Right lobe of liver (tissue), 4 donors: ENCODE measurements around the gene GH2.

Experiments
- POLR2A ChIP-seq: fragments of 450-650 bp; IDR thresholded peaks from one replicate; pipeline ENCODE4 v1.6.1; 2017; ENCODE audit warnings: antibody characterized with exemption, mild to moderate bottlenecking
- TF ChIP-seq, protein P1 (sequence below), 4 donors: fragments of 200-600 bp in 3 of 4; fragments of 450-650 bp in 1 of 4; IDR thresholded peaks; one replicate each; pipeline versions ENCODE4 v1.5.1 to v1.8.0; 2016 to 2022; ENCODE audit warnings: antibody characterized with exemption in 4 of 4, mild to moderate bottlenecking in 2 of 4
- donor health status: DM: no; HTN: no; CAD: no.
- donor health status: DM: no; HTN: no; CAD: no.
- donor health status: DM: no; HTN: yes; CAD: no.

DNA sequence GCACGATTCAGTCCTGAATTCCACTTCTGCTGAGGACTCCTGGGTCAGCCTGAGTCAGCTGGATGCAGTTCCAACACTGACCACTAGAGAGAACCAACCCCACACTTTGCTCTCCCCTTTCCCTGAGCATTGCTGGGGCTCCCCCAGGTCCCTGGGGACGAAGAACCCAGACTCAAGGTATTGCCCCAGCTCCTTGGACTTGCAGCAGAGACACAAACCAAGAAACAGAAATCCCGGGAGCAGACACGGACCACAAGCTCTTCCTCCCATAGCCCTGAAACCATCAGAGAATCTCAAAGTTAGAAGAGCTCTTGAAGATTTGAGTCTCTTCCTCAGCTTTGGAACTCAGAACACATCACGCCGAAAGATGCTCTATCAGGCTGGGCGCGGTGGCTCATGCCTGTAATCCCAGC is 37.6 kb upstream of the GH2 start:
- TF ChIP-seq, protein P1, sequence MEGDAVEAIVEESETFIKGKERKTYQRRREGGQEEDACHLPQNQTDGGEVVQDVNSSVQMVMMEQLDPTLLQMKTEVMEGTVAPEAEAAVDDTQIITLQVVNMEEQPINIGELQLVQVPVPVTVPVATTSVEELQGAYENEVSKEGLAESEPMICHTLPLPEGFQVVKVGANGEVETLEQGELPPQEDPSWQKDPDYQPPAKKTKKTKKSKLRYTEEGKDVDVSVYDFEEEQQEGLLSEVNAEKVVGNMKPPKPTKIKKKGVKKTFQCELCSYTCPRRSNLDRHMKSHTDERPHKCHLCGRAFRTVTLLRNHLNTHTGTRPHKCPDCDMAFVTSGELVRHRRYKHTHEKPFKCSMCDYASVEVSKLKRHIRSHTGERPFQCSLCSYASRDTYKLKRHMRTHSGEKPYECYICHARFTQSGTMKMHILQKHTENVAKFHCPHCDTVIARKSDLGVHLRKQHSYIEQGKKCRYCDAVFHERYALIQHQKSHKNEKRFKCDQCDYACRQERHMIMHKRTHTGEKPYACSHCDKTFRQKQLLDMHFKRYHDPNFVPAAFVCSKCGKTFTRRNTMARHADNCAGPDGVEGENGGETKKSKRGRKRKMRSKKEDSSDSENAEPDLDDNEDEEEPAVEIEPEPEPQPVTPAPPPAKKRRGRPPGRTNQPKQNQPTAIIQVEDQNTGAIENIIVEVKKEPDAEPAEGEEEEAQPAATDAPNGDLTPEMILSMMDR (IDR thresholded peaks at IDR 0.05) = peak; percentile 83 to 92 (median 90)
- TF ChIP-seq POLR2A = no peak
